ENCODE measurements around the gene RTP3.

The RTP3 gene

GRCh38 chr3:46484388-46484787 is 13.4 kb upstream of the RTP3 start:
- POLR2A ChIA-PET: no interaction called here
- DNase-seq (ENCODE audit: low read depth, low spot score): no peak
- H3K4me3 ChIP-seq (ENCODE audit: low read depth, low read length): no peak overlapping the region
- no peak for TF ChIP-seq CTCF (IDR thresholded peaks at IDR 0.05; ENCODE audit: insufficient read depth, low read length, missing control alignments)
- CTCF ChIA-PET: interaction anchor here (1.1 to 14.4 kb wide), 4 partner anchors 8 to 147 kb away, joined by 3 to 418 read pairs (median 5); no protein-coding TSS in a partner anchor

- DNase-seq (ENCODE audit: low read depth, low spot score): no peak
- H3K4me3 ChIP-seq (ENCODE audit: low read depth, low read length): no peak overlapping the region
- POLR2A ChIA-PET: no interaction called here
- CTCF ChIA-PET: interaction anchor here (0.9 to 14.4 kb wide), 4 partner anchors 9 to 147 kb away, joined by 3 to 418 read pairs (median 5); no protein-coding TSS in a partner anchor
- no peak for TF ChIP-seq CTCF (IDR thresholded peaks at IDR 0.05; ENCODE audit: insufficient read depth, low read length, missing control alignments)
These were observed 12.6 kb upstream of the RTP3 start for GRCh38 chr3:46484911-46485778.

GRCh38 chr3:46485779-46486175 is 12.0 kb upstream of the RTP3 start:
- CTCF ChIA-PET: interaction anchor here (2.0 to 14.4 kb wide), 2 partner anchors 72 to 146 kb away, joined by 5 to 418 read pairs; no protein-coding TSS in a partner anchor
- DNase-seq (ENCODE audit: low read depth, low spot score): no peak
- no peak for TF ChIP-seq CTCF (IDR thresholded peaks at IDR 0.05; ENCODE audit: insufficient read depth, low read length, missing control alignments)
- POLR2A ChIA-PET: no interaction called here
- no peak overlapping the region for H3K4me3 ChIP-seq (ENCODE audit: low read depth, low read length)

GRCh38 chr3:46488735-46489361 is 8.9 kb upstream of the RTP3 start:
- DNase-seq (ENCODE audit: low read depth, low spot score): no peak
- TF ChIP-seq CTCF (IDR thresholded peaks at IDR 0.05; ENCODE audit: insufficient read depth, low read length, missing control alignments): peak; percentile 100
- no peak overlapping the region for H3K4me3 ChIP-seq (ENCODE audit: low read depth, low read length)
- ChIA-PET POLR2A (interaction anchor here (0.7 to 1.2 kb wide), 2 partner anchors 141 to 205 kb away, joined by 3 to 5 read pairs; partner anchors contain the start of gene ALS2CL), CTCF (interaction anchor here (0.6 to 14.4 kb wide), 72 partner anchors 8 to 470 kb away, joined by 3 to 418 read pairs (median 4); partner anchors contain the start of genes ALS2CL, FAM240A, LRRC2 and LTF)

- no peak overlapping the region for H3K4me3 ChIP-seq (ENCODE audit: low read depth, low read length)
- ChIA-PET CTCF (interaction anchor here (0.6 to 14.4 kb wide), 63 partner anchors 9 to 425 kb away, joined by 3 to 418 read pairs (median 5); partner anchors contain the start of genes ALS2CL, FAM240A, LRRC2 and RTP3), POLR2A (interaction anchor here (0.7 to 1.2 kb wide), 2 partner anchors 141 to 204 kb away, joined by 3 to 5 read pairs; partner anchors contain the start of gene ALS2CL)
- no peak for TF ChIP-seq CTCF (IDR thresholded peaks at IDR 0.05; ENCODE audit: insufficient read depth, low read length, missing control alignments)
- DNase-seq (ENCODE audit: low read depth, low spot score): no peak
These were observed 8.4 kb upstream of the RTP3 start for GRCh38 chr3:46489381-46489780.
